Lower leg skin (tissue), 3 donors: ENCODE measurements around the gene POPDC2.

Experiments used
- POLR2A ChIP-seq, 2 donors: fragments of 450-650 bp; IDR thresholded peaks; one replicate each; pipeline ENCODE4 v1.6.1; 2016 to 2017; ENCODE audit warnings: antibody characterized with exemption in 2 of 2, mild to moderate bottlenecking in 1 of 2, moderate library complexity in 1 of 2
- TF ChIP-seq, protein P1 (sequence below), 3 donors: fragments of 450-650 bp; IDR thresholded peaks; one replicate each; pipeline ENCODE4 v1.5.1; 2016; ENCODE audit warnings: antibody characterized with exemption in 3 of 3, mild to moderate bottlenecking in 3 of 3, moderate library complexity in 2 of 3

DNA sequence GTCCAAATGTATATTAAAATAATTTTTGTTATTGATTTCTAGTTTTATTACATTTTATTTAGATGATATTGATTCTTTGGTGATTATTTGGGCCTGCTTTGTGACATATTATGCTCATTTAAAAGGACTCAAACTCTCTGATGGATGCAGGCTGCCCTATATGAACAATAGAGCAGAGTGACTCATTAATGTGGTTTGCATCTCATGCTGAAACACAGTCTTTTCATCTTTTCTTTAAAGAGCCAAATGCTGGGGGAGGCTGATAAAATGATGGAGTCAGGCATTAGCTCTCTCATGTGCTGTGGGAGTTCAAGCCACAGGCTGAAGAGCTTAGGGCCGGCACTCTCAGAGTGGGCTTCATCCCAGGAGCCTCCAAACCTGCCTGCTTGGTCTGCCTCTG lies 55.5 kb downstream of the POPDC2 start:
- TF ChIP-seq, protein P1, sequence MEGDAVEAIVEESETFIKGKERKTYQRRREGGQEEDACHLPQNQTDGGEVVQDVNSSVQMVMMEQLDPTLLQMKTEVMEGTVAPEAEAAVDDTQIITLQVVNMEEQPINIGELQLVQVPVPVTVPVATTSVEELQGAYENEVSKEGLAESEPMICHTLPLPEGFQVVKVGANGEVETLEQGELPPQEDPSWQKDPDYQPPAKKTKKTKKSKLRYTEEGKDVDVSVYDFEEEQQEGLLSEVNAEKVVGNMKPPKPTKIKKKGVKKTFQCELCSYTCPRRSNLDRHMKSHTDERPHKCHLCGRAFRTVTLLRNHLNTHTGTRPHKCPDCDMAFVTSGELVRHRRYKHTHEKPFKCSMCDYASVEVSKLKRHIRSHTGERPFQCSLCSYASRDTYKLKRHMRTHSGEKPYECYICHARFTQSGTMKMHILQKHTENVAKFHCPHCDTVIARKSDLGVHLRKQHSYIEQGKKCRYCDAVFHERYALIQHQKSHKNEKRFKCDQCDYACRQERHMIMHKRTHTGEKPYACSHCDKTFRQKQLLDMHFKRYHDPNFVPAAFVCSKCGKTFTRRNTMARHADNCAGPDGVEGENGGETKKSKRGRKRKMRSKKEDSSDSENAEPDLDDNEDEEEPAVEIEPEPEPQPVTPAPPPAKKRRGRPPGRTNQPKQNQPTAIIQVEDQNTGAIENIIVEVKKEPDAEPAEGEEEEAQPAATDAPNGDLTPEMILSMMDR (IDR thresholded peaks at IDR 0.05) = no peak
- TF ChIP-seq POLR2A (IDR thresholded peaks at IDR 0.05) = no peak
